Tibial artery (tissue), 4 donors: ENCODE data around the gene SCAF4.

Experiments used
- DNase-seq, 2 donors: peaks; one replicate each; pipeline ENCODE4 v3.0.0-alpha.2; 2019
- H3K27ac ChIP-seq, 2 donors: fragments of 200-600 bp; sonication (generic) in 1 of 2; 1 replicate in 1 of 2; 2 replicates in 1 of 2; pipeline ENCODE4 v1.5.1; 2018 to 2019; ENCODE audit warnings: mild to moderate bottlenecking in 1 of 2
- H3K27me3 ChIP-seq, 2 donors: fragments of 200-600 bp; sonication (generic) in 1 of 2; one replicate each; pipeline versions ENCODE4 v1.5.1 to v1.6.0; 2016 to 2019
- H3K36me3 ChIP-seq, 3 donors: fragments of 200-600 bp; sonication (generic) in 2 of 3; one replicate each; pipeline ENCODE4 v1.5.1; 2016 to 2019; ENCODE audit warnings: mild to moderate bottlenecking in 2 of 3
- H3K4me1 ChIP-seq, 4 donors: fragments of 200-600 bp; sonication (generic) in 2 of 4; 1 replicate in 3 of 4; 2 replicates in 1 of 4; pipeline ENCODE4 v1.5.1; 2016 to 2019
- H3K4me3 ChIP-seq, 2 donors: fragments of 200-600 bp; sonication (generic) in 1 of 2; 1 replicate in 1 of 2; 2 replicates in 1 of 2; pipeline ENCODE4 v1.5.1; 2018 to 2019; ENCODE audit warnings: mild to moderate bottlenecking in 2 of 2
- H3K9me3 ChIP-seq, 3 donors: fragments of 200-600 bp; sonication (generic) in 1 of 3; one replicate each; pipeline ENCODE4 v1.5.1; 2016 to 2019
- CTCF ChIP-seq, 2 experiments: fragments of 200-600 bp in 1 of 2; fragments of 450-650 bp in 1 of 2; IDR thresholded peaks; one replicate each; pipeline ENCODE4 v1.5.1; 2017 to 2019; ENCODE audit warnings: antibody characterized with exemption in 2 of 2, mild to moderate bottlenecking in 1 of 2, moderate library complexity in 1 of 2
- intact Hi-C: fragments of 100-400 bp; cut with DNase I; formaldehyde crosslinking; loops from one replicate; pipeline ENCODE4 v1.15.0; 2023; ENCODE audit warnings: low total_unique reads

The SCAF4 gene

GRCh38 chr21:31629972-31630711, 101.8 kb downstream of the SCAF4 start:
- Histone ChIP-seq H3K36me3 (no peaks in the 10 kb centered on the region), H3K27ac (no peak overlapping the region), H3K4me3 (no peak overlapping the region), H3K9me3 (no peaks in the 10 kb centered on the region), H3K4me1 (no peaks in the 10 kb centered on the region), H3K27me3 (no peaks in the 10 kb centered on the region)
- intact Hi-C loops: no loop called here
- DNase-seq: no peak
- no peak for TF ChIP-seq CTCF (IDR thresholded peaks at IDR 0.05)

- no peak overlapping the region for H3K4me3 ChIP-seq
- H3K36me3 ChIP-seq: no peaks in the 10 kb centered on the region
- TF ChIP-seq CTCF (IDR thresholded peaks at IDR 0.05): no peak
- DNase-seq: no peak
- intact Hi-C loops: no loop called here
- no peak overlapping the region for H3K27ac ChIP-seq
- H3K4me1 ChIP-seq: no peaks in the 10 kb centered on the region
- H3K9me3 ChIP-seq: no peaks in the 10 kb centered on the region
- no peaks in the 10 kb centered on the region for H3K27me3 ChIP-seq
Observed at GRCh38 chr21:31624961-31625491, 106.9 kb downstream of the SCAF4 start.

GRCh38 chr21:31624181-31624580, 107.7 kb downstream of the SCAF4 start:
- Histone ChIP-seq H3K27ac (no peak overlapping the region), H3K9me3 (no peaks in the 10 kb centered on the region), H3K4me3 (no peak overlapping the region), H3K4me1 (no peaks in the 10 kb centered on the region), H3K27me3 (no peaks in the 10 kb centered on the region), H3K36me3 (no peaks in the 10 kb centered on the region)
- TF ChIP-seq CTCF (IDR thresholded peaks at IDR 0.05): no peak
- DNase-seq: no peak
- intact Hi-C loops: no loop called here

GRCh38 chr21:31623664-31624063, 108.3 kb downstream of the SCAF4 start:
- Histone ChIP-seq H3K27ac (no peak overlapping the region), H3K27me3 (no peaks in the 10 kb centered on the region), H3K4me1 (no peaks in the 10 kb centered on the region), H3K4me3 (no peak overlapping the region), H3K36me3 (no peaks in the 10 kb centered on the region), H3K9me3 (no peaks in the 10 kb centered on the region)
- intact Hi-C loops: no loop called here
- TF ChIP-seq CTCF (IDR thresholded peaks at IDR 0.05): no peak
- no peak for DNase-seq

GRCh38 chr21:31622397-31622796, 109.5 kb downstream of the SCAF4 start:
- Histone ChIP-seq H3K4me3 (no peak overlapping the region), H3K27ac (no peak overlapping the region), H3K4me1 (no peaks in the 10 kb centered on the region), H3K27me3 (no peaks in the 10 kb centered on the region), H3K36me3 (no peaks in the 10 kb centered on the region), H3K9me3 (no peaks in the 10 kb centered on the region)
- no peak for DNase-seq
- TF ChIP-seq CTCF (IDR thresholded peaks at IDR 0.05): no peak
- intact Hi-C loops: no loop called here
